Measurements from ENCODE around the gene PDE12. TPM values are rescaled to one million over a fixed set of nuclear protein-coding genes. Genes with fewer than 3 reads are reported as not detected.

PDE12 gene
- total RNA-seq, 1 donor from 2014 or later: 25.4 TPM

DNA sequence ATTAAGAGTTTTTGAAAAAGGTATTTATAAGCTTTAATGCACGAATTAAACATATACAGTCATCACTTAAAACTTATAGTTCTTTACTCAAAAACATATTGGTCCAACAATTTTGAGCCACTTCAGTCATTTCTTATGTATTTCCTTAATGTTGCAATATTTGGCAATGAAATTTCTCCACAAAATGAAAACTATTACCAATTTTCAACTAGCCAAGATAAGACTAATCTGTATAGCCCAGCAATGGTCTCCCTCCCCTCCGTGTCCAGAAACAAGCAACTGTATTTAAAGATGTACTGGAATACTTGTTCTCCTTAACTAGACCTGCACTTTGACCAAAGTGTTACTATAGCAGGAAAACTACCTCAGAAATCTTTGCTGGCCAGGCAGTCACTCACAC is 31.8 kb downstream of the PDE12 start:
- Histone ChIP-seq H3K4me3 (ENCODE audit: low read depth, low read length) (no peak overlapping the region), H3K27me3 (ENCODE audit: control insufficient read depth, insufficient read depth, low read length) (no peaks in the 10 kb centered on the region), H3K36me3 (ENCODE audit: control insufficient read depth, insufficient read depth, low read length) (no peaks in the 10 kb centered on the region)
- DNase-seq (ENCODE audit: low read depth): no peak
- TF ChIP-seq, protein P1, sequence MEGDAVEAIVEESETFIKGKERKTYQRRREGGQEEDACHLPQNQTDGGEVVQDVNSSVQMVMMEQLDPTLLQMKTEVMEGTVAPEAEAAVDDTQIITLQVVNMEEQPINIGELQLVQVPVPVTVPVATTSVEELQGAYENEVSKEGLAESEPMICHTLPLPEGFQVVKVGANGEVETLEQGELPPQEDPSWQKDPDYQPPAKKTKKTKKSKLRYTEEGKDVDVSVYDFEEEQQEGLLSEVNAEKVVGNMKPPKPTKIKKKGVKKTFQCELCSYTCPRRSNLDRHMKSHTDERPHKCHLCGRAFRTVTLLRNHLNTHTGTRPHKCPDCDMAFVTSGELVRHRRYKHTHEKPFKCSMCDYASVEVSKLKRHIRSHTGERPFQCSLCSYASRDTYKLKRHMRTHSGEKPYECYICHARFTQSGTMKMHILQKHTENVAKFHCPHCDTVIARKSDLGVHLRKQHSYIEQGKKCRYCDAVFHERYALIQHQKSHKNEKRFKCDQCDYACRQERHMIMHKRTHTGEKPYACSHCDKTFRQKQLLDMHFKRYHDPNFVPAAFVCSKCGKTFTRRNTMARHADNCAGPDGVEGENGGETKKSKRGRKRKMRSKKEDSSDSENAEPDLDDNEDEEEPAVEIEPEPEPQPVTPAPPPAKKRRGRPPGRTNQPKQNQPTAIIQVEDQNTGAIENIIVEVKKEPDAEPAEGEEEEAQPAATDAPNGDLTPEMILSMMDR (IDR thresholded peaks at IDR 0.05; ENCODE audit: insufficient read depth, low read length, poor library complexity, severe bottlenecking): no peak

DNA sequence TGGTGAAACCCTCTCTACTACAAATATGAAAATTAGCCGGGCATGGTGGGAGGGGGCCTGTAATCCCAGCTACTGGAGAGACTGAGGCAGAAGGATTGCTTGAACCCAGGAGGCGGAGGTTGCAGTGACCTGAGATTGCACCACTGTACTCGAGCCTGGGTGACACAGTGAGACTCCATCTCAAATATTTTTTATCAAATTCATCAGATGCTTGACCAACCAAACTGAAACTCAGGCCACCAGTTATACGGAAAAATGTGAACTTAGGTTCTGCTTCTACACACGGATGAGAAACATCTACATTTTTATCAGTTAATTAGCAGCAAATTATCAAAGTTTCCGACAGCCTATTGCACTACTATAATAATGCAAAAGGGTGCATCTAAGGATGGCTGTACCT is 36.2 kb downstream of the PDE12 start:
- DNase-seq (ENCODE audit: low read depth): no peak
- Histone ChIP-seq H3K36me3 (ENCODE audit: control insufficient read depth, insufficient read depth, low read length) (no peaks in the 10 kb centered on the region), H3K27me3 (ENCODE audit: control insufficient read depth, insufficient read depth, low read length) (no peaks in the 10 kb centered on the region), H3K4me3 (ENCODE audit: low read depth, low read length) (no peak overlapping the region)
- TF ChIP-seq, protein P1 (IDR thresholded peaks at IDR 0.05; ENCODE audit: insufficient read depth, low read length, poor library complexity, severe bottlenecking): no peak

DNA sequence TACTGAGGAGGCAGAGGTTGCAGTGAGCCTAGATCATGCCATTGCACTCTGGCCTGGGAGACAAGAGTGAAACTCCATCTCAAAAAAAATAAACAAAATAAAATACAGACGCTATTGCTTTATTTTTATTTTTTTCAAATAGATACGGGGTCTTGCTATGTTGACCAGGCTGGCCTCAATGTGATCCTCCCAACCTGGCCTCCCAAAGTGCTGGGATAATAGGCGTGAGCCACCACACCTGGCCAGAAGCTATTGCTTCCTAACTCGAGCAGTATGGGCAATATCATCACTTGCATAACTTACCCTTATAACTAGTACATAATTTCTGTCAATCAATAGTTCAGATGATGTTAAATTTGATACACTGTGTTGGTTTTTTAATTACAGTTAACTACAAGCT is 38.1 kb downstream of the PDE12 start:
- TF ChIP-seq, protein P1 (IDR thresholded peaks at IDR 0.05; ENCODE audit: insufficient read depth, low read length, poor library complexity, severe bottlenecking): no peak
- H3K4me3 ChIP-seq (ENCODE audit: low read depth, low read length): no peak overlapping the region
- no peaks in the 10 kb centered on the region for H3K27me3 ChIP-seq (ENCODE audit: control insufficient read depth, insufficient read depth, low read length)
- H3K36me3 ChIP-seq (ENCODE audit: control insufficient read depth, insufficient read depth, low read length): no peaks in the 10 kb centered on the region
- DNase-seq (ENCODE audit: low read depth): no peak

DNA sequence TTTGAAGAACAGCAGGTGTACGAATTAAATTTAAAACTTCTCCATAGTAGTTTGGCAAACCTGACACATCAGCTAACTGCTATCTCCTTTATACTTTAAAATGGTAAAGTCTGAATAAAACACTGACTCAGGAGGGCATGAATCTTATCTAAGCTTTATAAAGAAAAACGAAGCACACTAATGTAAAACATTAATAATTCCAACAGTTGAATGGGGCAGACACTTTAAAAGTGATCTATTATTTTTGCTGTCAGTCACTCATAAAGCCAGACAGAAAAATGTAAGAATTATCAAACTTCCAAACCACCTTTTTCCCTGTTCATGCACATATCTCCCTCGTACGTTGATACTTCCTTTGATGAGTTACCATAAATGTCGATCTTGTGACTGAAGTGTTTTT is 38.5 kb downstream of the PDE12 start:
- Histone ChIP-seq H3K4me3 (ENCODE audit: low read depth, low read length) (peak overlapping the region; percentile 81), H3K27me3 (ENCODE audit: control insufficient read depth, insufficient read depth, low read length) (no peaks in the 10 kb centered on the region), H3K36me3 (ENCODE audit: control insufficient read depth, insufficient read depth, low read length) (no peaks in the 10 kb centered on the region)
- TF ChIP-seq, protein P1 (IDR thresholded peaks at IDR 0.05; ENCODE audit: insufficient read depth, low read length, poor library complexity, severe bottlenecking): no peak
- no peak for DNase-seq (ENCODE audit: low read depth)

DNA sequence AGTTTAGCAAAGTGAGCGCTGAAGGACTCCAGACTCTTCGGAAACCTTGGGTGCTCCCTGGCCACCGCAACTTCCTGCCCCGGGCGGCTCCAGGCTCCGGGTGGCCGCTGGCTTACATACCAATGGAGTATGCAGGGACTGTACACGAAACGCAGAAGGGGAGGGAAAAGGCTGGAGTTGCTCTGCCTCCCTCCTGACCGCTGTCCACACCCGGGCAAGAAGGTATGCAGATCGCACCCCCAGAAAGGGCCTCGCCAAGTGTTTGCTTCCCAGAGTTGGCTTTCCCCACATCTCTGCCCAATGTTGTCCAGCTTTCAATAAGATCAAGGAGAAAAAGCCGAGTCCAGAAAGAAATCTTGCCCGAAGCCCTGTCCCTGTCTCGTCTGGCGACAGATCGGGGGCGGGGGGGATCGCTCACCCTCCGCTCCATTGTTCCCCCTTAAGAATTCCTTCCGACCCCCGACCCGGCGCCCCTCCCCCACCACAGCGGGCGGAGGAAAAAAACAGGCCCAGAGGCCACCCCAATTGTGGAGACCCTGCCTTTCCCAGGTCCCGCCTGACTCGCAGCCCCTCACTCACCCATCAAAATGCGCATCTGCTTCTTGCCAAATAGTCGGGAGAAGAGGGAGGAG is 40.5 kb downstream of the PDE12 start:
- H3K36me3 ChIP-seq (ENCODE audit: control insufficient read depth, insufficient read depth, low read length): no peaks in the 10 kb centered on the region
- H3K4me3 ChIP-seq (ENCODE audit: low read depth, low read length): peak overlapping the region; percentile 81
- peak; percentile 69 for DNase-seq (ENCODE audit: low read depth)
- no peaks in the 10 kb centered on the region for H3K27me3 ChIP-seq (ENCODE audit: control insufficient read depth, insufficient read depth, low read length)
- TF ChIP-seq, protein P1 (IDR thresholded peaks at IDR 0.05; ENCODE audit: insufficient read depth, low read length, poor library complexity, severe bottlenecking): no peak

Data from kidney epithelial cell (primary cell).